ENCODE results near the gene FOXF1.

FOXF1 gene

DNA sequence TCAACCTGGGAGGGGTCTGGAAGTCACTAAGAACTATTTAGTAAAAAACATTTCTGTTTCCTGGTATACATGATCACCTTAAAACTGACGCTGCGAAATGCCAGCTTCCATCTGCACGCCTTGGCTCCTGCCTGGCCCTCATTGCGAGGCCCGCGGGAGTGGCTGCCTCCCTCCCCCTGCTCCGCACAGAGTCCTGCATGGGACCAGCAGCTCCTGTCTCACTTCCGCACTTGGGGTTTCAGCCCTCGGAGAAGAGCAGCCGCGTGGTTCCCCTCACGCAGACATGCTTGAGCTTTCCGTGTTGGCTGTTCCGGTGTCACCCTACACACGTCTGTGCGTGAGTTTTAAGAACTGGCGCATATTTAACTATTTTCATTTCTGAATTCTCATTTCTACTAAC lies 26.3 kb downstream of the FOXF1 start:
- no peak for DNase-seq

GRCh38 chr16:86537486-86537885 lies 27.2 kb downstream of the FOXF1 start:
- DNase-seq: no peak

- DNase-seq: no peak
Measured at GRCh38 chr16:86538196-86538780, 28.0 kb downstream of the FOXF1 start.

DNA sequence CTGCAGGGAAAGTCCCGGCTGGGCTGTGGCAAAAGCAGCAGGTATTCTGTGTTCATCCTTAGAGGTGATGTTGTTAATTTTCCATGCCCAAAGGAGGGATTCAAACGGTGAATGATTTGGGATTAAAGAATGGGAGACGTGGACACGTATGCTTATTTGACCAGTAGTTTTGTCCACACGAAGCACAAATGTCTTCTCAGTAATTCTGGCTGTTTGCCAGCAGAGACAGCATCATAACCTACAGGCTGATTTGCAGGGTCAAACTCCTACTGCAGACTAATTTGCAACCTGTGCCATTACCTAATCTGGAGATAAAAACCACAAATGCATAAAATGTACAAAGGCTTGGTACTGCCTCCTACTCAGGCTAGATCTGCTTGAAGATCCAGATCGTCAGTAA lies 30.6 kb downstream of the FOXF1 start:
- DNase-seq: no peak

GRCh38 chr16:86541560-86541959 lies 31.2 kb downstream of the FOXF1 start:
- DNase-seq: no peak

DNA sequence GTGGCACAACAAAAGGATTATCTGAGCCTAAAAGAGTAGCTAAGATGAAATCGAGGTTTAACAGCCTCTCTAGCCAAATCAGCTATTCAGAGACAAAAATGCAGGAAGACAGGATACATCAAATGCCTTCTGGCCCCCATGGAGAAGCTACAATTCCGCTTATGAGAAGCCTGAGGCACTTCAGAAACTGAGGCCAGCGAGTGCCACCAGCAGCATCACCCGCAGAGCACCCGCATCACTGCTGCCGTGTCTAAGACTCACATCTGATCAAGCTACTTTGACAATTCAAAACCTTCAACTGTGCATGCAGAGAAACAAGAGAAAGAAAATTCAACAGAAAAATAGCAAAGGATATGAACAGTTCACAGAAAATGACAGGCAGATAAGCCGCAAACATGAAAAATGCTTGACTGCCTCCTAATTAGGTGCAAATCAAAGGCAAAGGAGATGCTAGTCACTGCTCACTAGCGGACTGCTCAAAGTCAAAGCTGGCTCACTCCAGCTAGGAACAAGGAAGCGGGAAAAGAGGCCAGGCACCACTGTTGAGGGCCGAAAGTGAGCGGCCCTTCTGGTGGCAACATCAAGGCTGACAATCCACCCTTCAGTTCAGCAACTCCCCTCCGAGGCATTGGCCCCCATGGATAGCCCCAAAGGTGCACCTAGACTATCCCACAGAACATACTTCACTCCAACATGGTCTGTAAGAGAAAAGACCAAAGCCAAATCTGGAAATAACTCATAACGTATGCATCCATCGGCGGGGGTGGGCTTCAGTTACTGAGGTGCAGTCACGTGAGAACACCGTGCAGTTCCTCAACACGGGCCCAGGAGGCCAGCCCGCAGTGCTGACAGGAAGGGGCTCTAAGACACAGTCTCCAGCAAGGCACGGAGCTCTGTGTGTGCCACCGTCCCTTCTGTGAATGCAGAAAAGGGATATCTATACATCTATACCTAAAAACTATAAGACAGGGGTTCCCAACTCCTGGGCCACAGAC lies 32.7 kb downstream of the FOXF1 start:
- no peak for DNase-seq

DNA sequence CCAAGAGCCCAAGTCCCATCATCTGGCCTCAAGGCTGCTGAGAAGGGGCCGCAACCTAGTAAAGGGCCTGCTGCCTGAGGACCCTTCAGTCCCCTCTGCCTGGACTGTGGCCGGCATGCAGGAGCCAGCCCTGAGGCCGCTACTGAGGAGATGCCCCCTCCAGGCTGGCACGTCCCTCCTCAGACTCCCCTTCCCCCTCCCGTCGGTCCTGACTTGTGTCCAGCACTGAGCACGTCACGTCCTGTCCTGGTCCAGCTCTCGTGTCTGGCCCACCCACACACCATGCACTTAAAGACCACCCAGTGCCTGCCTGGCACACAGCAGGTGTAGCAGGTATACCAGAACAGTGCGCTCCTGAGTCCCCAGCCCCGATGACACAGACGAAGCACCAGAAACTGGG lies 35.2 kb downstream of the FOXF1 start:
- DNase-seq: no peak

GRCh38 chr16:86545954-86546637 lies 35.8 kb downstream of the FOXF1 start:
- no peak for DNase-seq

- DNase-seq: no peak
Measured at GRCh38 chr16:86546638-86547013, 36.3 kb downstream of the FOXF1 start.

DNA sequence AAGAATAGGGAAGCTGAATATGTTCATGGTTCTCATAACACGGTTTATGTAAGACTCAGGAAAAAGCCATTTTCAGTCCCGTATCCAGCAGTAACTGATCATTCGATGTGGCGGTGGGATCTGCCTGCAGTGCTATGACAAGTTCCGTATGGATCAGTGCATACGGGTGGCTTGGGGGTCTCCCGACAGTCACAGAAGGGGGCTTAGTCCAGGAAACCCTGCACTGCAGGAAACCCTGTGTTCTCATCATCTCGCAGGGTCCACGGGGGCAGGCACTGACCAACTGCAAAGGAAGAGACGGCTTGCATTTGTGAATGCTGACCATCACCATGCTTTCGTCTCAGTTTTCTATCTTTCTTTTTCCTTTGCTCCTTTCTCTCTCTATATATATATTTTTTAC lies 37.0 kb downstream of the FOXF1 start:
- DNase-seq: no peak

- DNase-seq: no peak
Measured at GRCh38 chr16:86549076-86549892, 39.0 kb downstream of the FOXF1 start.

GRCh38 chr16:86549893-86550190 lies 39.5 kb downstream of the FOXF1 start:
- no peak for DNase-seq

DNA sequence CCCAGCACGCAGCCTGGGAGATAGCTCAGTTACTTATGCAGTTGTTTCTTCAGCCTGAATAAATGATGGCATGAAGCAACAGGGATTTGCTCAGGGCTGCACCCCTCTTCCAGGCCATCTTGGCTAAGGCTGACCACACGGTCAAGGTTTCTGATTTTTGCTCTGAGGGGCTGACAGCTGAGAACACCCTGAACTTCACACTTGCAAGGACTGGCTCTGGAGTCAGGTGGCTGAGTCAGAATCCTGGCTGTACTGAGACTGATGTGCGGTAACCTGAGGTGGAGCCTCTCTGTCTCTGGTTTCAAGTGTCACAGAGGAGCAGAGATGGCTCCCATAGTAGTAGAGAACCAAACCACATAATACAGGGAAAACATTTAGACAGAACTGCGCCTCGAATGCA lies 40.0 kb downstream of the FOXF1 start:
- DNase-seq: no peak

DNA sequence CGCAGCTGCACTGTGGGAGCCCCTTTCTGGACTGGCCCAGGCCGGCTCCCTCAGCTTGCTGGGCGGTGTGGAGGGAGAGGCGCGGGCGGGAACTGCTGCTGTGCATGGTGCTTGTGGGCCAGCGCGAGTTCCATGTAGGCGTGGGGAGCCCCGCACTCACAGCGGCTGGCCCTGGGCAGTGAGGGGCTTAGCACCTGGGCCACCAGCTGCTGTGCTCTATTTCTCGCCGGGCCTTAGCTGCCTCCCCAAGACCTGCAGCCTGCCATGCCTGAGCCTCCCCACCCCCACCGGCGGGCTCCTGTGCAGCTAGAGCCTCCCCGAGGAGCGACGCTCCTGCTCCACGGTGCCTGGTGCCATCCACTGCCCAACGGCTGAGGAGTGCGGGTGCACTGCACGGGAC lies 43.0 kb downstream of the FOXF1 start:
- no peak for DNase-seq

- peak; percentile 26 for DNase-seq
Measured at GRCh38 chr16:86554599-86554916, 44.2 kb downstream of the FOXF1 start.

- DNase-seq: peak; percentile 86
Measured at GRCh38 chr16:86554917-86555703, 44.8 kb downstream of the FOXF1 start, which contains the start of gene MTHFSD. Gene MTHFSD, minus strand, starts transcription at chr16:86555235. Its CDS starts 51 bp downstream, at chr16:86555184.

DNA sequence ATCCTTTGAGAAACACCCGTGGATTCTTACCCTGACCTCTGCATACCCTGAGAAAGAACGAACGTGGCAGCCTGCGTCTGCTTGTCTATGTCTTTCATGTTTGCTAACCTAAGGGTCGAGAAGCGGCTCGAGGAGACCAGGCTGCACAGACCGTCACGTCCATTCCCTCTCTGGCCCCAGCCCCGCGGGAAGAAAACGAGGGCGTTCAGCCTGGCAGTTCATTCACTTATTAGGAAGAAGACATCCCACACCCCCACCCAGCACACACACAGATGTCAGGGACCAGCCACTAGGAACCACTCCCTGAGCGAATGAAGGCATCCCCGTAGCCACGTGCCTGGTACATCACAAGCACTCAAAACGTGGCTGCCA lies 45.4 kb downstream of the FOXF1 start:
- no peak for DNase-seq

GRCh38 chr16:86556576-86556975 lies 46.2 kb downstream of the FOXF1 start:
- DNase-seq: peak; percentile 63

DNA sequence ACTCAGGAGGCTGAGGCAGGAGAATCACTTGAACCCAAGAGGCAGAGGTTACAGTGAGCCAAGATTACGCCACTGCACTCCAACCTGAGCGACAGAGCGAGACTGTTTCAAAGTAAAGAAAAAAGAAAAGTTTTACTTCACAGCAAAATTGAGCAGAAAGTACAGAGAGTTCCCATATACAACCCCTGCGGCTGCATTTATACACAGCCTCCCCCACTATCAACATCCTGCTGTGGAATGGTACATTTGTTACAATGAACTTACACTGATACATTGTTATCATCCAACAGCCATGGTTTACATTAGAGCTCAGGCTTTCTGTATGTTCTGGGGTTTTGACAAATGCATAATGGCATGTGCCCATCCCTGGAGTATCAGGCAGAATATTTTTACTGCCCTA lies 47.3 kb downstream of the FOXF1 start:
- DNase-seq: no peak

GRCh38 chr16:86558355-86559193 lies 48.2 kb downstream of the FOXF1 start:
- no peak for DNase-seq

DNA sequence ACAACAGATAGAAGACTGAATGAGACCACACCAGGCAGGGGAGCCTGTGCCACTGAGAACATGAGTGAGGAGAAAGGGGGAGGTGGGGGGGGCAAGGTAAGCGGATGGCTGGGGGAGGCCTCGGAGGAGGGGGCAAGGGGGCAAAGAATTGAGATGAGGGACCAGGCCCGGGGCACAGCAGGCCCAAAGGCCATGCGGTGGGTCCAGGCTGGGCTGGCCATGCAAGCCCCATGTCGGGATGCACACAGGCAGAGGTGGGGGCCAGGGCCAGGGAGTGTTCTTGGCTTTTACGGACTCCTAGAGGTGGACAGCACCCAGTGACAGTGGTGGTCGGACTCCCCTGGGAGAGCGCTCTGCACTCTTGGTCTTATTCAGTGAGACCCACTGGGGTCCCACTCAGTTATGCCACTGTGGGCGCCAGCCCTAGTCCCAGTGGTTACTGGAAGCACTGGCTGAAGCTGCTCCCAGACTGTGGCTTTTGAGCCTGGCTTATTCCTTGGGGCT lies 49.5 kb downstream of the FOXF1 start:
- DNase-seq: no peak

All from NCI-H1092 treated with DMSO at 0.1 percent for 48 hours (cell line).